KOPT-K1 (cell line): ENCODE results near the gene DAAM1.

Experiments used
- H3K27ac ChIP-seq: fragments of 200-600 bp; sonication (generic); 2 replicates; pipeline ENCODE4 v1.5.1; 2016; ENCODE audit warnings: antibody characterized with exemption, mild to moderate bottlenecking, low read depth, low read length; ENCODE audit not compliant: poor library complexity, severe bottlenecking
- H3K36me3 ChIP-seq: fragments of 200-600 bp; sonication (generic); 2 replicates; pipeline ENCODE4 v1.5.1; 2017; ENCODE audit warnings: antibody characterized with exemption, mild to moderate bottlenecking, low read length, moderate library complexity; ENCODE audit not compliant: insufficient read depth
- H3K9me3 ChIP-seq: fragments of 200-600 bp; sonication (generic); 2 replicates; pipeline ENCODE4 v1.5.1; 2017; ENCODE audit warnings: antibody characterized with exemption, low read length, mild to moderate bottlenecking; ENCODE audit not compliant: insufficient read depth, poor library complexity, severe bottlenecking

DAAM1 gene

GRCh38 chr14:59177262-59177661, 11.2 kb upstream of the DAAM1 start:
- Histone ChIP-seq H3K27ac (no peak overlapping the region), H3K36me3 (no peaks in the 10 kb centered on the region), H3K9me3 (no peaks in the 10 kb centered on the region)

- no peaks in the 10 kb centered on the region for H3K36me3 ChIP-seq
- H3K9me3 ChIP-seq = no peaks in the 10 kb centered on the region
- H3K27ac ChIP-seq = no peak overlapping the region
These were observed 6.7 kb upstream of the DAAM1 start for GRCh38 chr14:59181791-59182190.

GRCh38 chr14:59182641-59183040, 5.8 kb upstream of the DAAM1 start:
- H3K27ac ChIP-seq = no peak overlapping the region
- H3K36me3 ChIP-seq = no peaks in the 10 kb centered on the region
- no peaks in the 10 kb centered on the region for H3K9me3 ChIP-seq

GRCh38 chr14:59183150-59183549, 5.3 kb upstream of the DAAM1 start:
- no peaks in the 10 kb centered on the region for H3K36me3 ChIP-seq
- no peak overlapping the region for H3K27ac ChIP-seq

GRCh38 chr14:59184396-59184795, 4.1 kb upstream of the DAAM1 start:
- Histone ChIP-seq H3K27ac (no peak overlapping the region), H3K36me3 (no peaks in the 10 kb centered on the region), H3K9me3 (no peaks in the 10 kb centered on the region)

More at GRCh38 chr14:59183150-59183549, 5.3 kb upstream of the DAAM1 start:
- no peaks in the 10 kb centered on the region for H3K9me3 ChIP-seq

GRCh38 chr14:59185676-59186075, 2.8 kb upstream of the DAAM1 start:
- Histone ChIP-seq H3K9me3 (no peaks in the 10 kb centered on the region), H3K27ac (no peak overlapping the region), H3K36me3 (no peaks in the 10 kb centered on the region)

- no peaks in the 10 kb centered on the region for H3K36me3 ChIP-seq
- H3K27ac ChIP-seq = no peak overlapping the region
- H3K9me3 ChIP-seq = no peaks in the 10 kb centered on the region
These were observed 2.2 kb upstream of the DAAM1 start for GRCh38 chr14:59186306-59186705.

- Histone ChIP-seq H3K27ac (no peak overlapping the region), H3K9me3 (no peaks in the 10 kb centered on the region), H3K36me3 (no peaks in the 10 kb centered on the region)
These were observed 1.3 kb upstream of the DAAM1 start for GRCh38 chr14:59187118-59187517.

- Histone ChIP-seq H3K9me3 (no peaks in the 10 kb centered on the region), H3K27ac (peak overlapping the region; percentile 19), H3K36me3 (no peaks in the 10 kb centered on the region)
These were observed 536 bp upstream of the DAAM1 start for GRCh38 chr14:59187802-59188460.

GRCh38 chr14:59189091-59189785, 771 bp downstream of the DAAM1 start:
- H3K36me3 ChIP-seq = no peaks in the 10 kb centered on the region
- no peaks in the 10 kb centered on the region for H3K9me3 ChIP-seq
- peak overlapping the region; percentile 55 for H3K27ac ChIP-seq

GRCh38 chr14:59189786-59190368, 1.4 kb downstream of the DAAM1 start:
- no peaks in the 10 kb centered on the region for H3K36me3 ChIP-seq
- H3K9me3 ChIP-seq = no peaks in the 10 kb centered on the region
- no peak overlapping the region for H3K27ac ChIP-seq

- no peaks in the 10 kb centered on the region for H3K36me3 ChIP-seq
- H3K9me3 ChIP-seq = no peaks in the 10 kb centered on the region
- no peak overlapping the region for H3K27ac ChIP-seq
These were observed 1.9 kb downstream of the DAAM1 start for GRCh38 chr14:59190372-59190771.

GRCh38 chr14:59195912-59196311, 7.4 kb downstream of the DAAM1 start:
- Histone ChIP-seq H3K9me3 (no peaks in the 10 kb centered on the region), H3K27ac (no peak overlapping the region), H3K36me3 (no peaks in the 10 kb centered on the region)

GRCh38 chr14:59197695-59198262, 9.3 kb downstream of the DAAM1 start:
- H3K36me3 ChIP-seq = no peaks in the 10 kb centered on the region
- H3K9me3 ChIP-seq = no peaks in the 10 kb centered on the region
- H3K27ac ChIP-seq = no peak overlapping the region

GRCh38 chr14:59199205-59199604, 10.7 kb downstream of the DAAM1 start:
- no peaks in the 10 kb centered on the region for H3K9me3 ChIP-seq
- no peak overlapping the region for H3K27ac ChIP-seq
- no peaks in the 10 kb centered on the region for H3K36me3 ChIP-seq
